HG02588 (cell line): ENCODE measurements around the gene FAM72C.
"Not testable (repeated sequence)": the region's sequence is repeated elsewhere in the genome, so short reads cannot be mapped to it uniquely, and the experiment has no call there.

Experiments
- ATAC-seq: cut with Tn5 transposase; IDR thresholded peaks from one replicate; pipeline ENCODE4 v1.9.1; 2021; ENCODE audit warnings: mild to moderate bottlenecking, moderate library complexity; ENCODE audit not compliant: unreplicated experiment

Gene FAM72C

GRCh38 chr1:143971924-143972700 is at the start of gene FAM72C:
Gene FAM72C, minus strand, starts transcription at chr1:143971986. Its CDS starts 845 bp downstream, at chr1:143971141.
- ATAC-seq = peak; percentile 84

GRCh38 chr1:144020001-144020738 is 48.4 kb upstream of the FAM72C start:
- peak; percentile 61 for ATAC-seq

- ATAC-seq = not testable (repeated sequence)
Observed at GRCh38 chr1:144019101-144019500, 47.3 kb upstream of the FAM72C start.

GRCh38 chr1:144015180-144015966 is 43.6 kb upstream of the FAM72C start:
- not testable (repeated sequence) for ATAC-seq

- ATAC-seq = not testable (repeated sequence)
Observed at GRCh38 chr1:144014528-144014927, 42.7 kb upstream of the FAM72C start.

GRCh38 chr1:144014121-144014520 is 42.3 kb upstream of the FAM72C start:
- ATAC-seq = not testable (repeated sequence)

GRCh38 chr1:144012168-144012733 is 40.5 kb upstream of the FAM72C start:
- peak; percentile 98 for ATAC-seq

- peak; percentile 50 for ATAC-seq
Observed at GRCh38 chr1:144009410-144009809, 37.6 kb upstream of the FAM72C start.

GRCh38 chr1:144004259-144004658 is 32.5 kb upstream of the FAM72C start:
- not testable (repeated sequence) for ATAC-seq

GRCh38 chr1:144003306-144004029 is 31.7 kb upstream of the FAM72C start:
- ATAC-seq = not testable (repeated sequence)

GRCh38 chr1:144002141-144002881 is 30.5 kb upstream of the FAM72C start:
- peak; percentile 80 for ATAC-seq

- ATAC-seq = not testable (repeated sequence)
Observed at GRCh38 chr1:144001077-144001476, 29.3 kb upstream of the FAM72C start.

GRCh38 chr1:143996020-143996419 is 24.2 kb upstream of the FAM72C start:
- not testable (repeated sequence) for ATAC-seq

- not testable (repeated sequence) for ATAC-seq
Observed at GRCh38 chr1:143993301-143993907, 21.6 kb upstream of the FAM72C start.

- ATAC-seq = not testable (repeated sequence)
Observed at GRCh38 chr1:143990699-143991098, 18.9 kb upstream of the FAM72C start.

- not testable (repeated sequence) for ATAC-seq
Observed at GRCh38 chr1:143989719-143990118, 17.9 kb upstream of the FAM72C start.

GRCh38 chr1:143989427-143989712 is 17.6 kb upstream of the FAM72C start:
- not testable (repeated sequence) for ATAC-seq

- ATAC-seq = not testable (repeated sequence)
Observed at GRCh38 chr1:143988602-143989426, 17.0 kb upstream of the FAM72C start.
